Skin epidermis (tissue), 12 donors: Measurements from ENCODE around the gene HES4.

Experiments
- H3K27ac ChIP-seq, 21 experiments: fragments of 200-600 bp; sonication (generic) in 11 of 21; one replicate each; pipeline ENCODE4 v1.5.0; 2020; ENCODE audit warnings: mild to moderate bottlenecking in 3 of 21, inconsistent platforms in 2 of 21, moderate library complexity in 2 of 21
- H3K4me3 ChIP-seq, 7 experiments: fragments of 200-600 bp; sonication (generic) in 2 of 7; one replicate each; pipeline ENCODE4 v1.5.0; 2020; ENCODE audit warnings: inconsistent platforms in 2 of 7, mild to moderate bottlenecking in 2 of 7, moderate library complexity in 1 of 7

The HES4 gene

DNA sequence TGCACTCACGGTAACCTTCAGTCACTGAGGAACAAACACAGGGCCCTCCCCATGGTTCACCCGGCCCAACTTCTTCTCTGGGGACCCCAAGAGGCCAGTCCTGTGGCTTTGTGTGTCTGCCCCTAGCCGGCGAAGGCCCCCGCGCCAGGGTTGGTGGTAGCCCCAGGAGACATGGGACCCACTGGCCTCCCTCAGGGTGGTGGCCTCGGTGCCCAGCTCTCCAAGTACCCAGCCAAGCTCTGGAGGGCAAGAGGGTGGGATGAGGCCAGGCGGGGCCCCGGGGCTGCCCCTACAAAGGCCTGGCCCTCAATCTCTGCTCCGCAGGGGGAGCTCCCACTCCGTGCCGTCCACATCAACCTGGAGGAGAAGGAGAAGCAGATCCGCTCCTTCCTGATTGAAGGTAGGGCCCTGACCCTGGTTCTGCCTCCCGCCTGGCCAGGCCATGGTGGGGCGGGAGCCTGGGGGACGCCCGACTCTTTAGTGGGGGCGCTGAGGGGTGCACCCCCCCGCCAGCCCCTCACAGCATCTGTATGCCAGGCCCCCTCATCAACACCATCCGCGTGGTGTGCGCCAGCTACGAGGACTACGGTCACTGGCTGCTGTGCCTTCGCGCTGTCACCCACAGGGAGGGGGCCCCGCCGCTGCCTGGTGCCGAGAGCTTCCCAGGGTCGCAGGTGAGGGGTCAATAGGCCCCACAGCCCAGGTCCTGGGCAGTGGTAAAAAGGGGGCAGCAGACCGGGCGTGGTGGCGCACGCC, 28.0 kb downstream of the HES4 start:
- Histone ChIP-seq H3K4me3 (no peak overlapping the region), H3K27ac (peak overlapping the region in 2 of 21 experiments; percentile 28 to 34)

DNA sequence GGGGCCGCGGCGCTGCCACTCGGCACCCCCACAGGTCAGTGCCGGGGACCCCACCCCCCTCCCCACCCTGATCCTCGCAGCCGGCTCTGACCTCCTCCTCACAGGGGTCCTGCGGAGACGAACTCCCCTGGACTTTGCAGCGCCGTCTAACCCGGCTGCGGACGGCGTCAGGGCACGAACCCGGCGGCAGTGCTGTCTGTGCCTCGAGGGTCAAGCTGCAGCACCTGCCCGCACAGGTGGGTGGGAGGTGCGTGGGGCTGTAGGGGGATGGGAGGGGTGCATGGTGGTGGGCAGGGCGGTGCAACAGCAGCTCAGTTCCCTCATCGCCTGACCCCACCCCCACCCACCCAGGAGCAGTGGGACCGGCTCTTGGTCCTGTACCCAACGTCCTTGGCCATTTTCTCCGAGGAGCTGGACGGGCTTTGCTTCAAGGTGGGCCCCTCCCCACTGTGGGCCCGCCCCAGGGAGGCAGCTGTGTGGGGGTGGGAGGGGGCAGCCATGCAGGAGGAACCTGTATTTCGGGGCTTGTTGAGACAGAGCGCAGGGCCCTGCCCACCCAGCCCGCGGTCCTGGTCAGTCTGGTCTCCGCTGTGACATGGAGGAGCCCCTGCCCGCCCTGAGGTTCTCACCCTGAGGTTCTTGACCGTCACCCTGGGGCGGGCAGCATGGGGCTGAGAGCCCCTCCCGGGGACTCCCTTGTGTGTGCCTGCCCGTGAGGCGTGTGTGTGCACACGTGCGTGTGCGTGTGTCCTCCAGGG, 28.7 kb downstream of the HES4 start:
- Histone ChIP-seq H3K4me3 (peak overlapping the region in 1 of 7 experiments; percentile 7), H3K27ac (peak overlapping the region in 2 of 21 experiments; percentile 5 to 12)

DNA sequence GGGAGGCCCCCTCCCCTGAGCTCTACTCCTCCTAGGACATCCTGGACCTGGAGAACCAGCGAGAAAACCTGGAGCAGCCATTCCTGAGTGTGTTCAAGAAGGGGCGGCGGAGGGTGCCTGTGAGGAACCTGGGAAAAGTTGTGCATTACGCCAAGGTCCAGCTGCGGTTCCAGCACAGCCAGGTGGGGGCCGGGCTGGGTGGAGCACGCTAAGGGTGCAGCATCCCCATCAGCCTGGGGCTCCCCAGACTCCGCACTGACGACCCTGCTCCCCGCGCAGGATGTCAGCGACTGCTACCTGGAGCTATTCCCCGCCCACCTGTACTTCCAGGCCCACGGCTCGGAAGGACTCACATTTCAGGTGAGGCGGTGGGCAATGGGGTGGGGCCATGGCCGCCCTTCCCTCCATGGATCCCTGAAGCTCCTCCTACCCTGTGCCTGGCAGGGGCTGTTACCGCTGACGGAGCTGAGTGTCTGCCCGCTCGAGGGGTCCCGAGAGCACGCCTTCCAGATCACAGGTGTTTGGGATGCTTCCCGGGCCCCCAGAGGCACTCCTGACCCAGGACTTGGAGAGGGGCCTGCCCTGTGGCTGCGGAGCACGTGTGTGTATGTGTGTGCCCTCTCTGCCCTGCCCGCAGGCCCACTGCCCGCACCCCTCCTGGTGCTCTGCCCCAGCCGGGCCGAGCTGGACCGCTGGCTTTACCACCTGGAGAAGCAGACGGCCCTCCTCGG, 29.5 kb downstream of the HES4 start:
- H3K27ac ChIP-seq: peak overlapping the region in 2 of 21 experiments; percentile 5 to 12

DNA sequence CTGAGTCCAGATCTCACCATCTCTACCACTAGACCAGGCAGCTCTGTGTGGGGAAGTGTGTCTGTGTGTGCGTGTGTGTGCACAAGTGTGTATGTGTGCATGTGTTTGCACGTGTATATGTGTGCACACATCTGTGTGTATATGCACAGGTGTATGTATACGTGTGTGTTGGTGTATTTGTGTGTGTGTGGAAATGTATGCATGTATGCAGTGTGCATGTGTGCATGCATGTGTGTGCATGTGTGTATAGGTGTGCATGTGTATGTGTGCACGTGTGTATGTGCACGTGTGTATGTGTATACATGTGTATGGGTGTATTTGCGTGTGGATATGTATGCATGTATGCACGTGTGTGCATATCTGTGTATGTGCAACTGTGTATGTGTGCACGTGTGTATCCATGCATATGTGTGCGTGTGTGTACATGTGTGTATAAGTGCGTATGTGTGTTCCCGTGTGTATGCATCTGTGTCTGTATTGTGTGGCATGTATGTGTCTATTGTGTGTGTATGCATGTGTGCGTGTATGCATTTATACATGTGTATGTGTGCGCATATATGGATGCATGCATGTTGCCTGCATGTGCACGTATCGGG, 30.5 kb downstream of the HES4 start:
- H3K27ac ChIP-seq: no peak overlapping the region
- H3K4me3 ChIP-seq: no peak overlapping the region

More for the DNA sequence above, 29.5 kb downstream of the HES4 start:
- H3K4me3 ChIP-seq: peak overlapping the region in 1 of 7 experiments; percentile 7

DNA sequence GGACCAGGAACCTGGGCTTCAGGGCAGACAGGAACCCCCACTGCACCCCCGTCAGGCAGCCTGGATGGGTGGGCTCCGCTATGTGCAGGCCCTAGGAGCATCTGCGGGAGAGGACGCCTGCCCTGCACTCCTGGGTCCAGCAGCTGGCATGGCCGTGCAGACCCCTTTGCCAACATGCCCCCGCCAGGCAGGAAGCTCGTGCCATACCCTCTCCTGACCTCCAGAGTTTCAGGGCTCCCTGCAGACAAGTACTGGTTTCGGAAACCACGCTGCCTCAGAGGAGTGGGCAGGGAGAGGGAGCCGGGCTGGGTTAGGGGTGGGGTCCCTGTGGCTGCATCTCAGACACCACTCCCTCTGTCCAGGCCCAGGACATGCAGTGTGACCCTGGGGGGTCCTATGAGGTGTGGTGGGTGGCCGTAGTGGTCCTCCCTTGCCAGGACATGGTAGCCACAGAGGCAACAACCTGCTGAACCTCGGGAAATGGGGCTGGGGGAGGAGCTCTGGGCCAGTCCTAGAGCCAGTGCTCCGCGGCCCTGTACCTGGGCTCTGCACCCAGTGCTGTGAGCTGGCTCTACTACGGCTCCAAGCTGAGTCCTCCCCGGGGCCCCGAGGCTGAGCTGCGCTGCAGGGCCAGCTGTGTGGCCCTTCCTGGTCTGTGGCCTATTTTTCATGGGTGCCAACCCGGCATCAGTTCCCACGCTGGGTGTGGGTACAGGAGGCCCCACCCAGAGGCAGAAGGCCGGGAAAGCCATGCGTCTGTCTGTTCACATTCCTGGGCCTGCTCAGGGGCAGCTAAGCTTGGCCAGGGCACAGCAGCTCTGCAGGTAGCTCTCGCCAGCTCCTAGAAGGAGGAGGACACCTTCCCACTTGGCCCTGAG, 32.2 kb downstream of the HES4 start:
- H3K4me3 ChIP-seq: peak overlapping the region; percentile 48 to 76 (median 61)

DNA sequence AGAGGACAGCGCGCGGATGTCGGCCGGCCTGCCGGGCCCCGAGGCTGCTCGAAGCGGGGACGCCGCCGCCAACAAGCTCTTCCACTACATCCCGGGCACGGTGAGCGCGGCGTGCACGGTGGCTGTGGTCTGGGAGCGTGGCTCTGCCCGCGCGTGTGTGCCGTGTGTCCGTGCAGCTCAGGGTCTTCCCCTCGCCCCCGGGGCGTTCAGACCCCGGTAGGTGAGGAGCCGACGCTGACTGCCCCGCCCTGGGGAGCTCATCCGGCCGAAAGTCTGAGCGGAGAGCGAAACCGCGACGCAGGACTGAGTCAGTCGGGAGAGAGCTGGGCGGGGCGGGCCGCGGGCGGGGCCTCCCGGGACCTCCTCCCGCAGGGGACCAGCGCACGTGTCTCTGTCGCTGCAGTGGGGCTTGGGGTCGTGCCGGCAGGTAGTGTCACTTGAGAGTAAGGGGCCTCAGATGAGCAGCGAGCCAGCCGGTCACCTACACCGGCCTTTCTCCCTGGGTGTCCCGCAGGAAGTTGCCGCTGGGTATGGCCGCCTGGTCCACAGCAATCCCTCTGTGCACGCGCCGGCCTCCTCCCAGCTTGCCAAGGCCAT, 33.1 kb downstream of the HES4 start:
- H3K27ac ChIP-seq: peak overlapping the region; percentile 42 to 98 (median 89)
- H3K4me3 ChIP-seq: peak overlapping the region; percentile 48 to 76 (median 61)

More for the DNA sequence above, 32.2 kb downstream of the HES4 start:
- peak overlapping the region in 17 of 21 experiments; percentile 0 to 98 (median 89) for H3K27ac ChIP-seq

DNA sequence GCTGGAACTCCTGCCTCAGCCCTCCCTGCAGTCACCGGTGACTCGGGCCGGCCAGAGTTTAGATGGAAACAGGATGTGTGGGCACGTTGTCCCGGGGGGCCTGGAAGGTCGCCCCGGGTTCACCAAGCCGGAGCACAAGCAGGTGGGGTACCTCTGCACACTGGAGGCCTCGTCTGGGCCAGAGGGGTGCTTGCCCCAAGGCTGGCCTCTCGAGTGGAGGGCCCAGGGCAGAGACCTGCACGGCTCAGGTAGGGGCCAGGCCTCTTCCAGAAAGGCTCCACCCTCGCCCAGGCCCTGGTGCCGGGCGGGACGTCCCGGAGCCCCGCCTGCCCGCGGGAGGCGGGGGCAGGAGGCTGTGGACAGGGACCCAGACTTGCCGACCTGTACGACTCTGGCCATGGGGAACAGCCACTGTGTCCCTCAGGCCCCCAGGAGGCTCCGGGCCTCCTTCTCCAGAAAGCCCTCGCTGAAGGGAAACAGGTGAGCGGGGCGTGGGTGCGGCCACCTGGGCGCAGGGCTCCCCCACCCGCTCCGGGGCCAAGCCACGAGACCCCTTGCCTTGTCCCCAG, 33.7 kb downstream of the HES4 start, which contains the start of gene PLEKHN1:
TSS of gene PLEKHN1 (plus strand) at position 348 of the 569 bp plus-strand sequence. CDS start at position 398, 50 bp downstream.
- H3K27ac ChIP-seq: peak within 1 kb of the TSS; percentile 42 to 98 (median 89)
- H3K4me3 ChIP-seq: peak within 1 kb of the TSS; percentile 48 to 76 (median 61)

DNA sequence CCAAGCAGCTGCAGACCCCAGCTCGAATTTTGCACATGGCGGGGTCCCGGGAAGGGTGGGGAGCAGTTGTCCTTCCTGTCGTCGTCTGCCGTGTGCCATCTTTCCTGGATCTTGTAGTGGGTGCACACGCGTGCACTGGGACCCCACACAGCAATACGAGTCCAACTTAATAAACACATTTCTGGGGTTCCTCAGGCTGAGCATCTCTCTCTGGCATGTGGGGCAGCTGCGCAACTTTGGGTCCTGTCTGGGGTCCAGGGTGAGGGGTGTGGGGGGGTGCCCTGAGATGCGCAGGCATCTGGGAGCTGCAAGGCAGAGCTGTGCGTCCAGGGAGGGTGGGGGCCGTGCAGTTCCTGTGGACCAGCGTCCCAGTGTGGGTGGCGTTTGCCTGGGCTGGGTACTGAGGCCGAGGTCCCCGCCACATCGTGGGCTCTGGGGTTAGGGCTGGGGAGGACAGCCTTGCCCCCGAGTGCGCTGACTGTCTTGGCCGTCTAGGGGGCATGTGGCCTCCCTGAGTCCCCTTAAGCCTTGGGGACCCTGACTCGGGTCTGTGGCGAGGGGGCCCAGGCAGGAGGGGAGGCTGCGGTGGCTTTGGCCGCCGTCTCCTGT, 34.3 kb downstream of the HES4 start:
- peak overlapping the region in 19 of 21 experiments; percentile 79 to 98 (median 89) for H3K27ac ChIP-seq
- peak overlapping the region; percentile 48 to 76 (median 61) for H3K4me3 ChIP-seq

DNA sequence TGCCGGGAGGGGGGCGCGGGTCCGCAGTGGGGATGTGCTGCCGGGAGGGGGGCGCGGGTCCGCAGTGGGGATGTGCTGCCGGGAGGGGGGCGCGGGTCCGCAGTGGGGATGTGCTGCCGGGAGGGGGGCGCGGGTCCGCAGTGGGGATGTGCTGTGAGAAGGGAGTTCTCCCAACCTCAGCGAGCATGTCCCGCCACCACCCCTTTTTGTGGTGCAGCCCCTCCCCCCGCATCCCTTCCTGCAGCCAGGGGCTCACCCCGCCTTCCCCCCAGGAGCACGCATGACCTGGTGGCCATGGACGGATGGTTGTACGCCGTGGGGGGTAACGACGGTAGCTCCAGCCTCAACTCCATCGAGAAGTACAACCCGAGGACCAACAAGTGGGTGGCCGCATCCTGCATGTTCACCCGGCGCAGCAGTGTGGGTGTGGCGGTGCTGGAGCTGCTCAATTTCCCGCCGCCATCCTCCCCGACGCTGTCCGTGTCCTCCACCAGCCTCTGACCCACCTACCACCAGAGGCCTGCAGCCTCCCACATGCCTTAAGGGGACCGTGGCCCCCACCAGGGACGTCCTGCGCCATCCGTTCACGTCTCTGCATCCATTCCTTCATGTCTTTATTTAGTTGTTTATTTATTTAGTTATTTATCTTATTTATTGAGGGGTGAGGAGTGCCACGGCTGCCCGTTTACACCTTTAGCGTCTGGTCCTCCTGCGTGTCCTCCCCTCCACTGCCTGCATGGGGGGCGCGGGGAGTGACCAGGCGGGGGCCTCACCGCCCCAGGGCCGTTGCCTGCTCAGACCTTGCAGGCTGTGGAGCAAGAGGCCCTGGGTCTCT, 35.0 kb downstream of the HES4 start:
- Histone ChIP-seq H3K4me3 (no peak overlapping the region), H3K27ac (no peak overlapping the region)

DNA sequence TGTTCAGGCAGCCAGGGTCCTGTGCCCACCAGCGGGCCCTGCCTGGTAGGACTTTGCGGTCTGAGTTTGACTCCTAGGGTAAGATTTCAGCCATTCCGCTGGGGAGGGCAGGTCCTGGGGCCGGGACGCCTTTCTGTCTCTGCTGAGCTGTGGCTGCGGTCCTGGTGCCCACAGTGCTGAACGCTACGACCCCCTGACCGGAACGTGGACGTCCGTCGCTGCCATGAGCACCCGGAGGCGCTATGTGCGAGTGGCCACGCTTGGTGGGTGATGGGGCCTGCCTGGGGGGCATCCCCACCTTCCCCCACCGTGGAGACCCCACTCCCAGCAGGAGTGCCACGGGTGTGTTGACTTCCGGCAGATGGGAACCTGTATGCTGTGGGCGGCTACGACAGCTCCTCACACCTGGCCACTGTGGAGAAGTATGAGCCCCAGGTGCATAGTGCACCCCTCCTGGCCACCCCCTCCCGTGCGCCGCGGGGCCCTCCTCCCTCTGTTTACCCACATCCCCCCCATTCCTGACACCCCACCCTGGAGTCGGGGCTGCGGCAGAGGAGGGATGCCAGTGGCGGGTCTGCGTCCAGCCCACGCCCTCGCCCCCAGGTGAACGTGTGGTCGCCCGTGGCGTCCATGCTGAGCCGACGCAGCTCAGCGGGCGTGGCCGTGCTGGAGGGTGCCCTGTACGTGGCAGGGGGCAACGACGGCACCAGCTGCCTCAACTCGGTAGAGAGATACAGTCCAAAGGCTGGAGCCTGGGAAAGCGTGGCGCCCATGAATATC, 36.0 kb downstream of the HES4 start:
- Histone ChIP-seq H3K27ac (no peak overlapping the region), H3K4me3 (no peak overlapping the region)

DNA sequence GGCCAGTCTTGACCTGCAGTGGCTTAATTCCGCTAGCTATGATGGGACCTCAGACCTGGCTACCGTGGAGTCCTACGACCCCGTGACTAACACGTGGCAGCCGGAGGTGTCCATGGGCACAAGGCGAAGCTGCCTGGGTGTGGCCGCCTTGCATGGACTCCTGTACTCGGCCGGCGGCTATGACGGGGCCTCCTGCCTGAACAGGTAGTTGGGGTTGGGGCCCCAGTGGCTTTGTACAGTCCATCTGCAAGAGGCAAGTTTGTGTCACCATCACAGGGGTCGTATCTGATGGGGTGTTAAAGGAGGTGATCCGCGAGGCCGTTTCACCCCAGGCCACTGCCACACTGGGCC, 36.6 kb downstream of the HES4 start:
- no peak overlapping the region for H3K27ac ChIP-seq
- H3K4me3 ChIP-seq: no peak overlapping the region

DNA sequence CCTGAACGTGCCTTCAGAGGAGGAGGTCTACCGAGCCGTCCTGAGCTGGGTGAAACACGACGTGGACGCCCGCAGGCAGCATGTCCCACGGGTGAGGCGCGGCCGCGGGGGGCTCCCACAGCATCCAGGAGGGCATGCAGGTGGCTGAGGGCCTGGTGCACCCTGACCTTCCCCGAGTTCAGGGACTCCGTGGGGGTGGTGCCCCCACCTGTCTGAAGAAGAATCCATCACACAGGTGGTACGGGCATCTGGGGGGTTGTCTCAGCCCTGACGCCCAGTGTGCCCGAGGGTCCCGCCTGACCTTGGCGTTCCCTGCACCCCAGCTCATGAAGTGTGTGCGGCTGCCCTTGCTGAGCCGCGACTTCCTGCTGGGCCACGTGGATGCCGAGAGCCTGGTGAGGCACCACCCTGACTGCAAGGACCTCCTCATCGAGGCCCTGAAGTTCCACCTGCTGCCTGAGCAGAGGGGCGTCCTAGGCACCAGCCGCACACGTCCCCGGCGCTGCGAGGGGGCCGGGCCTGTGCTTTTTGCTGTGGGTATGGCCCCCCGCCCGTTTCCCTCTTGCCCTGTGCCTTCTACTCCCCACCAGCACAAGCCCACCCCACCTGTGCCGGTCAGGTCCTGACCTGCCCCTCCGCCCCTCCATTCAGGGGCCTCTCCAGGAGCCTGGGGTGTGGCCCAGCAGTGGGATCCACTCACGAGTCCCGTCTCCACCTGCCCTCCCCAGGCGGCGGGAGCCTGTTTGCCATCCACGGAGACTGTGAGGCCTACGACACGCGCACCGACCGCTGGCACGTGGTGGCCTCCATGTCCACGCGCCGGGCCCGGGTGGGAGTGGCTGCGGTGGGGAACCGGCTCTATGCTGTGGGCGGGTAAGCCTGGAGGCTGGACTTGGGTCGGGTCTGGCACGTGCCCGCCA, 37.3 kb downstream of the HES4 start:
- no peak overlapping the region for H3K4me3 ChIP-seq
- no peak overlapping the region for H3K27ac ChIP-seq

DNA sequence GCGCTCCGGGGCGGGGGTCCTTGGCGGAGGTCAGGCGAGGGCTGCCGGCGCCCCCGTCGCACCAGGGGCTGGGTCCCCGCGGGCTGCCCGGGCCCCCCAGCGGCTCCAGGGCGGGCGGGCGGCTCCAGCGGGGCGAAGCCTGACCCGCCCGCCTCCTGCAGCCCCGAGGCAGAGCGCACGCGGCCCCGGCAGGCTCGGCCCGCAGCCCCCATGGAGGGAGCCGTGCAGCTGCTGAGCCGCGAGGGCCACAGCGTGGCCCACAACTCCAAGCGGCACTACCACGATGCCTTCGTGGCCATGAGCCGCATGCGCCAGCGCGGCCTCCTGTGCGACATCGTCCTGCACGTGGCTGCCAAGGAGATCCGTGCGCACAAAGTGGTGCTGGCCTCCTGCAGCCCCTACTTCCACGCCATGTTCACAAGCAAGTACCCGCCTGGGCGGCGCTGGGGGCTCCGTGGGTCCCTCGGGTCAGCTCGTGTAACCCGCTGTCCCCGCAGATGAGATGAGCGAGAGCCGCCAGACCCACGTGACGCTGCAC, 38.7 kb downstream of the HES4 start:
- Histone ChIP-seq H3K4me3 (peak overlapping the region; percentile 52 to 99 (median 91)), H3K27ac (peak overlapping the region in 7 of 21 experiments; percentile 34 to 74 (median 45))

DNA sequence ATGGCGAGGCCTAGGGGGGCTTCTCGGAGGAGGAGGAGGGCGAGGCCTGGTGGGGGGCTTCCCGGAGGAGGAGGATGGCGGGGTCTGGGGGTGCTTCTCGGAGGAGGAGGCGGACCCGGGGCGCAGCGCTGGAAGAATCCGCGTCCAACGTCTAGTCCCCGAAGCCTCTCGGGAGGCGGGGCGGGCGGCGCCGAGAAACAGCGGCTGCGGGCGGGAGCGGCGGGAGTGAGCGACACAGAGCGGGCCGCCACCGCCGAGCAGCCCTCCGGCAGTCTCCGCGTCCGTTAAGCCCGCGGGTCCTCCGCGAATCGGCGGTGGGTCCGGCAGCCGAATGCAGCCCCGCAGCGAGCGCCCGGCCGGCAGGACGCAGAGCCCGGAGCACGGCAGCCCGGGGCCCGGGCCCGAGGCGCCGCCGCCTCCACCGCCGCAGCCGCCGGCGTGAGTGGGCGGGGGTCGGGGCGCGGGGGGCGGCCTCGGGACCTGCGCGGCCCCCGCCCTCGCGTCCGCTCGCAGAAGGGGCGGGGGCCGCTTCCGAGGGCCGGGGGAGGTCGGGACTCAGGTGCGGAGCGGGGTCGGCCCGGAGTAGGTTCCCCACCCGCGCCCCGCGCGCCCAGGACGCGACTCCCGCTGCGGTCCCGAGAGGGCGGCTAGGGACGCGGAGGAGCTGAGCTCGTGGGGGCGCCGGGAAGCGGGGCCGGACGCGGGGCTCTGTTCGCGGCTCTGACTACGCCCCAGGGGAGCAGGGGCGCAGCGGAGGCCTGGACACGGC, 39.4 kb downstream of the HES4 start, which contains the start of gene KLHL17:
TSS of gene KLHL17 (plus strand) at position 222 of the 769 bp plus-strand sequence. CDS start at position 332, 110 bp downstream.
- peak within 1 kb of the TSS; percentile 80 to 99 (median 91) for H3K4me3 ChIP-seq
- peak within 1 kb of the TSS in 13 of 21 experiments; percentile 9 to 78 (median 37) for H3K27ac ChIP-seq
